NT2/D1 (cell line): Measurements from ENCODE around the gene TCTA.

Experiments used
- YY1 ChIP-seq: IDR thresholded peaks from 2 replicates; pipeline ENCODE4 v1.6.1; 2011; ENCODE audit not compliant: insufficient read length, insufficient read depth
- ZNF274 ChIP-seq: IDR thresholded peaks from 2 replicates; pipeline ENCODE4 v1.6.1; 2011; ENCODE audit warnings: mild to moderate bottlenecking, low read depth, low read length

GRCh38 chr3:49385617-49386016 is 26.6 kb upstream of the TCTA start:
- no peak for TF ChIP-seq ZNF274
- no peak for TF ChIP-seq YY1
